Immature natural killer cell (primary cell): ENCODE measurements around the gene LAMB1. TPM values are rescaled to one million over a fixed set of nuclear protein-coding genes. Genes with fewer than 3 reads are reported as not detected.

Experiments used
- DNase-seq, 3 donors: peaks; one replicate each; pipeline ENCODE4 v3.0.0; 2022; ENCODE audit warnings: mixed read lengths in 1 of 3
- H3K27ac Mint-ChIP-seq, 6 donors: one replicate each; pipeline ENCODE4 v1.8.0; 2020; ENCODE audit warnings: mixed read lengths in 6 of 6, mild to moderate bottlenecking in 5 of 6, inconsistent platforms in 4 of 6, moderate library complexity in 3 of 6
- H3K27me3 Mint-ChIP-seq, 3 donors: one replicate each; pipeline ENCODE4 v1.8.0; 2020 to 2021; ENCODE audit warnings: low read depth in 3 of 3, mild to moderate bottlenecking in 3 of 3, mixed read lengths in 3 of 3, moderate library complexity in 3 of 3, inconsistent platforms in 1 of 3
- H3K36me3 Mint-ChIP-seq, 3 donors: one replicate each; pipeline ENCODE4 v1.8.0; 2020; ENCODE audit warnings: mixed read lengths in 3 of 3, inconsistent platforms in 2 of 3, mild to moderate bottlenecking in 2 of 3
- H3K4me1 Mint-ChIP-seq, 2 donors: one replicate each; pipeline ENCODE4 v1.8.0; 2020; ENCODE audit warnings: inconsistent platforms in 2 of 2, mild to moderate bottlenecking in 2 of 2, mixed read lengths in 2 of 2, moderate library complexity in 1 of 2
- H3K4me3 Mint-ChIP-seq, 5 donors: one replicate each; pipeline ENCODE4 v1.8.0; 2020; ENCODE audit warnings: mild to moderate bottlenecking in 5 of 5, mixed read lengths in 5 of 5, inconsistent platforms in 3 of 5, moderate library complexity in 3 of 5
- H3K9me3 Mint-ChIP-seq, 6 donors: one replicate each; pipeline ENCODE4 v1.8.0; 2020; ENCODE audit warnings: mild to moderate bottlenecking in 6 of 6, mixed read lengths in 6 of 6, inconsistent platforms in 4 of 6, moderate library complexity in 3 of 6
- polyA plus RNA-seq, 3 donors: library from polyadenylated mRNA; unstranded; fragments of 300-500 nt; fragmentation: Illumina TruSeq; gene quantifications; one replicate each; pipeline ENCODE4 v1.2.3, GENCODE V29; 2021

The LAMB1 gene
- polyA plus RNA-seq, 3 donors from 2014 or later: 0.77 TPM; not detected in 2

- H3K9me3 Mint-ChIP-seq: no peaks in the 10 kb centered on the region
- peaks cover 0 to 8% of the 10 kb centered on the region in 2 donors for H3K4me1 Mint-ChIP-seq
- DNase-seq: no peak
- H3K27me3 Mint-ChIP-seq: peaks cover 0 to 6% (median 4%) of the 10 kb centered on the region in 3 donors
- H3K27ac Mint-ChIP-seq: no peak overlapping the region
- no peak overlapping the region for H3K4me3 Mint-ChIP-seq
- no peaks in the 10 kb centered on the region for H3K36me3 Mint-ChIP-seq
Measured at GRCh38 chr7:108014215-108014614, 11.3 kb upstream of the LAMB1 start.

DNA sequence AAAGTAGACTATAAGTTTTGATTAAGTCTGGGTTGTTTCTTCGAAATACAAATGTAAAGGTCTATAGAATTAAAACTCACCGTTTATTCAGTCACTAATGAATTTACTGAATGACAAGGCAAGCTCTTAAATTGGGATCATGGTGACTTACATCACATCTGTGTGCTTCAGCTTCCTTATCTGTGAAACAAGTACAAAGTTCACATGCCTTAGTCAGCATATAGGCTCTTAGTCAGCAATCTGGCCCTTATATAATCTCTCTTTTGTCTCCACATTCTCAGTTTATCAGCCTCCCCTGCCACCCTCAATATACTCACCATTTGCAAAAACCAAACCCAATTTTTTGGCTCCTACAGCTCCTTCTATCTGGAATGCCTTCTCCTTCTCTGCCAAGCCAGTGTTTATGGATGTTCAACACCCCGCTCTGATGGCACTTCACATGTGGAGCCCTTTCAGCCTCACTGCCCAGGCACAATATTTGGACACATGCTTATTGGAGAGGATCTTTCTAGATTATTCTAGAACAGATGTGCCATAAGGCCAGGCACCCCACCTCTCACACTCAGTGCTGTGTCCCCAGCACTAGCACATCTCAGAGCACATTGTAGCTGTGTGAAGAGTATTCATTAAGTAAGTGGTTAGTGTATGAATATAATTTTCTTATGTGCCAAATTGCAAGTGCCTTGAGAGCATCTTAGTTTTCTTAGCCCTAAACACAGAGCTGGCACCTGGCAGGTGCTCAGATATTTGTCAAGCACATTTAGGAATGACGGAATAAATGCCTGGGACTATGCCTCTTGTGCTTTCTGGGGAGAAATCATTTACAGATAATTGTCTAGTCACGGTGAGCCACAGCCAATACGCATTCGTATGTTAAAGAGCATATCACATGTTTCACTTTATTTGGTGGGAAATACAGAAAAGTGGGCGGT is 9.8 kb upstream of the LAMB1 start:
- no peak for DNase-seq
- H3K4me3 Mint-ChIP-seq: no peak overlapping the region

GRCh38 chr7:108010377-108010776 is 7.4 kb upstream of the LAMB1 start:
- H3K27ac Mint-ChIP-seq: no peak overlapping the region
- no peak overlapping the region for H3K4me3 Mint-ChIP-seq
- peaks cover 1 to 6% (median 3%) of the 10 kb centered on the region in 3 donors for H3K27me3 Mint-ChIP-seq
- peaks cover 0 to 8% of the 10 kb centered on the region in 2 donors for H3K4me1 Mint-ChIP-seq
- no peak for DNase-seq
- H3K9me3 Mint-ChIP-seq: peaks cover 0 to 2% (median 0%) of the 10 kb centered on the region in 6 donors
- no peaks in the 10 kb centered on the region for H3K36me3 Mint-ChIP-seq

More for the DNA sequence above, 9.8 kb upstream of the LAMB1 start:
- H3K9me3 Mint-ChIP-seq: no peaks in the 10 kb centered on the region
- no peak overlapping the region for H3K27ac Mint-ChIP-seq
- H3K4me1 Mint-ChIP-seq: peaks cover 0 to 8% of the 10 kb centered on the region in 2 donors
- H3K36me3 Mint-ChIP-seq: no peaks in the 10 kb centered on the region
- H3K27me3 Mint-ChIP-seq: peaks cover 0 to 6% (median 4%) of the 10 kb centered on the region in 3 donors

DNA sequence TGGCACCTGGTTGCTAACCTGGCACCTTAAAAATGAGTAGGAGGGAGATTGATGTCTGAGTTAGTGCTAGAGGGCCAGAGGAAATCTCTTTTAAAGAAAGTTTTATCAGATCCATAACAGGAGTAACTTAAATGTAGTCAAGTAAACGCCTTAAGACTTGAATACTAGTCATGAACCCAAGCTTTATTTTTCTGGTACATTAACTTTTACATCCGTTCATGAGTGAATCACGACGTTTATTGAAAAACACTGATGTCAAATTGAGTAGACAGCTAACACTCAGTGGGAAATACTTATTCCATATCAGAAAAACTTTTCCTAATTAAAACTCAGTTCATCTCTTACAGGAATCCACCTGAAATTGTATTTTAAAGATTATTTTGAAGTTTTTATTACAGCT is 6.9 kb upstream of the LAMB1 start:
- DNase-seq: no peak
- Mint-ChIP-seq H3K27me3 (peaks cover 5 to 10% (median 7%) of the 10 kb centered on the region in 3 donors), H3K4me1 (peaks cover 0 to 8% of the 10 kb centered on the region in 2 donors), H3K9me3 (peaks cover 0 to 2% (median 0%) of the 10 kb centered on the region in 6 donors), H3K4me3 (no peak overlapping the region), H3K36me3 (no peaks in the 10 kb centered on the region), H3K27ac (no peak overlapping the region)

DNA sequence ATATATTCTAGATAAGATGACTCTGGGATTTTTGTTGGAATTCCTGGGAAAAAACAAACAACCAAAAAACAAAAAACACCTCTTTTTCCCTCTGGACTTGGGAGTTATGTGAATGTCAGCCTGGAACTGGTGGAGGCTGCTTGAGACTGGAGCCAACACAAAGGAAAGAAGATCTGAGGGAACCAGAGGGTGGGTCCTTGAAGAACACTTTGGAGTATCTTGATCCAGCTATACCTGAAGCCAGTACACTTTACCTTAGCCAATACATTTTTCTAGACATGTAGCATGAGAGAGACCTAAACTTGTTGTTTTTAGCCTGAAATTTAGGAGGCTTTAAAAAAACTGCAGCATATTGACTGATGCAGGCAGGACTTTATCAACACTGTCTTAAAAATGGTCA is 5.9 kb upstream of the LAMB1 start:
- no peaks in the 10 kb centered on the region for H3K36me3 Mint-ChIP-seq
- peaks cover 6 to 11% (median 11%) of the 10 kb centered on the region in 3 donors for H3K27me3 Mint-ChIP-seq
- peaks cover 0 to 4% (median 0%) of the 10 kb centered on the region in 6 donors for H3K9me3 Mint-ChIP-seq

DNA sequence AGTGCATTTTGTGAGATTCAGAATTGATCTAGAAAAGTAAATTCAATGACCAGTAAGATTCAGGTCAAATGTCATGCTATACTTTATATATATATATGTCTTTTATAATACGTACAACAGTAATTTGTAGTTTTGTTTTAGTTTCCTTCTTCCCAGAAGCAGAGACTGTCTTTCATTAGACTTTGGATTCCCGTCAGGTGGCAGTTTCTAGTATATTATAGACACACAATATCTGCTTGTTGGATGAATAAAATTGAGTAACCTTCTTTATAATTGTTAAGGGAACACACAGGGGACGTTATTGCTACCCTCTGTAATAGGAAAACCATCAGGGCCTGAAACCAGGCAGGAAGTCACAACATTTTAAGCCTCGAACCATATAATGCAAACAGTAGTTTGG is 5.3 kb upstream of the LAMB1 start:
- no peak overlapping the region for H3K4me3 Mint-ChIP-seq
- peaks cover 0 to 3% of the 10 kb centered on the region in 2 donors for H3K4me1 Mint-ChIP-seq
- no peak overlapping the region for H3K27ac Mint-ChIP-seq
- H3K27me3 Mint-ChIP-seq: peaks cover 6 to 12% (median 11%) of the 10 kb centered on the region in 3 donors
- no peaks in the 10 kb centered on the region for H3K36me3 Mint-ChIP-seq
- no peak for DNase-seq
- peaks cover 0 to 4% (median 0%) of the 10 kb centered on the region in 6 donors for H3K9me3 Mint-ChIP-seq

More for the DNA sequence above, 5.9 kb upstream of the LAMB1 start:
- DNase-seq: no peak
- Mint-ChIP-seq H3K4me1 (peaks cover 3% of the 10 kb centered on the region in 2 donors), H3K4me3 (no peak overlapping the region), H3K27ac (no peak overlapping the region)

DNA sequence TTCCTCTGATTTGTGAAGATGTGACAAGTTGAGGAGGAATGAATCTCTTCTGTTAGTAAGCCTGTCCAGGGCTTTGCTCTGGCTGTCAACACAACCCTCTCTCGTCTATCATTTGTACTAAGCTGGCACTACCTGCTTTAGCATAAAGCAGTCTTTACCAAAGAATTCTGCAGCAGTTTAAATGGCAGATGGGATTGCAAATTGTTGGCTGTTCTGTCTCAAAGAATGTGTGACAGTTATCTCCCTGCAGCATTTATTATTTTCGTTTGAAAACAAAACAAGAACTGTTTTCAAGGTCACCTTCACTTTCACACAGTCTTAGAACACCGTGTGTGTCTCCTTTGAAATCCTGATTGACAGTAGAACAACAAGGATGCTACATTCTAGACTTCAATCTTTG is 4.8 kb upstream of the LAMB1 start:
- Mint-ChIP-seq H3K4me3 (no peak overlapping the region), H3K36me3 (no peaks in the 10 kb centered on the region), H3K4me1 (peaks cover 0 to 3% of the 10 kb centered on the region in 2 donors), H3K27ac (no peak overlapping the region), H3K9me3 (peaks cover 0 to 4% (median 0%) of the 10 kb centered on the region in 6 donors), H3K27me3 (peaks cover 6 to 12% (median 11%) of the 10 kb centered on the region in 3 donors)
- DNase-seq: no peak

- no peak overlapping the region for H3K4me3 Mint-ChIP-seq
- H3K4me1 Mint-ChIP-seq: peaks cover 0 to 3% of the 10 kb centered on the region in 2 donors
- no peak overlapping the region for H3K27ac Mint-ChIP-seq
- H3K9me3 Mint-ChIP-seq: peaks cover 0 to 4% (median 0%) of the 10 kb centered on the region in 6 donors
- DNase-seq: no peak
- peaks cover 6 to 12% (median 11%) of the 10 kb centered on the region in 3 donors for H3K27me3 Mint-ChIP-seq
- H3K36me3 Mint-ChIP-seq: no peaks in the 10 kb centered on the region
Measured at GRCh38 chr7:108007261-108007660, 4.3 kb upstream of the LAMB1 start.

GRCh38 chr7:108004220-108005142 is 1.5 kb upstream of the LAMB1 start:
- H3K4me1 Mint-ChIP-seq: peaks cover 0 to 9% of the 10 kb centered on the region in 2 donors
- peaks cover 0 to 4% (median 1%) of the 10 kb centered on the region in 6 donors for H3K9me3 Mint-ChIP-seq
- peaks cover 8 to 17% (median 8%) of the 10 kb centered on the region in 3 donors for H3K27me3 Mint-ChIP-seq
- DNase-seq: no peak
- no peak overlapping the region for H3K27ac Mint-ChIP-seq
- H3K4me3 Mint-ChIP-seq: peak overlapping the region in 3 of 5 donors; percentile 42 to 63 (median 56)
- no peaks in the 10 kb centered on the region for H3K36me3 Mint-ChIP-seq

DNA sequence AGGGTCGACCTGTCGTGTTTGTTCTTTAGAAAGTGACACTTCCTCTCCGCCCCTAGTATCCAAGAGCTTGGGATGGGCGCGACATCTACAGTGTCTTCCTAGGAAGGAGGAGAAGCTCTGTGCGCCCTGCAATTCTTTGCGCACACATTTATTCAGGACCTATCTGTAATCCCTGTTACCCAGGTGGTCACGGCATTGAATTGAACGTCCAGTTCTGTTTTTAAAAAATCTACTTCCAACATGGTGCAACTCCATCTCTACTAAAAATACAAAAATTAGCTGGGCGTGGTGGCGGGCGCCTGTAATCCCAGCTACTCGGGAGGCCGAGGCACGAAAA is 606 bp upstream of the LAMB1 start:
- H3K9me3 Mint-ChIP-seq: peaks cover 0 to 4% (median 1%) of the 10 kb centered on the region in 6 donors
- no peaks in the 10 kb centered on the region for H3K36me3 Mint-ChIP-seq
- H3K4me3 Mint-ChIP-seq: peak overlapping the region in 2 of 5 donors; percentile 4 to 42
- peaks cover 8 to 20% (median 14%) of the 10 kb centered on the region in 3 donors for H3K27me3 Mint-ChIP-seq
- DNase-seq: no peak
- H3K4me1 Mint-ChIP-seq: peaks cover 0 to 9% of the 10 kb centered on the region in 2 donors
- no peak overlapping the region for H3K27ac Mint-ChIP-seq

DNA sequence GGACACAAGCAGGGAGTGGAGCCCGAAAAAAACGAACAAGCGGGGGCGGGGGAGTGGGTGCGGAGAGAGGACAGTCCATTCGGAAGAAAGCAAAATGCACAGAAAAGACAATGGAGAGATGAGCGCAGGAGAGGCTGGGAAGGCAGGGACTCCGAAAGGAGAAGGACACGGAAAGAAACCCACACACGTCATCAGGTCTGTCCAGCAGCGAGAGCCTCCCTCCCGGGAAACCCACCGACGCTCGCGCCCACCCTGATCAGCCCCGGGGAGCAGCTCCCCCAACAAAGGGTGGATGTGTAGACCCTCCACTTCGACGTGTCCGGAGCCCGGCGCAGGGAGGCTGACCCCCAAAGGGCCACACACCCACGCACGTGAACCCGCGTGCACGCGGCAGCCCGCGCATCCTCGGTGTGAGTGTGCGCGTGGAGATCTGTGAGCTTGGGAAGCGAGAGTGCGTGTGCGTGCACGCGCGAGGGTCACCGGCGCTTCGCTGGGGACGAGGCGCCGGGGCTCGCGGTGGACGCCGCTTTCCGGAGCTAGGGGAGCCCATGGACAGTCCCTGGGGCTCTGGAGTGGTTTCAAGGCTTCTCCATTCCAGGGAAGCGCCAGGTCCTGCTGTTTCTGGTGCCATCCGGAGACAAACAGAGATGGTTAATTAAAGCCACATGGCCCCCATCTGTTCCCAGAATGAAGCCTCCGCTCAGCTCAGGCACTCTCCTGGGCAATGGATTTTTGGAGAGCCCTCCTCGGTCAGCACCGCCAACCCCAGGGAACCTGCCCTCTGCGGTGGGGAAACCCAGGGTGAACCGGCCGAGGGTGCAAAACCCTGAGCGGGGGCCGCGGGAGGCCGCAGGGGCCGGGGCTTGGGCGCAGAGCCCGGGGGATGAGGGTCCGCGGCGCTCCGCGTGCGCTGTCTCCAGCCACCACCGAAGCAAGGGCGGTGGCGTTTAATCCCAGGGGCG is 916 bp downstream of the LAMB1 start:
- Mint-ChIP-seq H3K4me1 (peaks cover 0 to 9% of the 10 kb centered on the region in 2 donors), H3K9me3 (peaks cover 0 to 4% (median 1%) of the 10 kb centered on the region in 6 donors), H3K27ac (no peak overlapping the region), H3K27me3 (peaks cover 8 to 21% (median 12%) of the 10 kb centered on the region in 3 donors), H3K36me3 (no peaks in the 10 kb centered on the region), H3K4me3 (peak overlapping the region in 2 of 5 donors; percentile 29 to 52)
- DNase-seq: no peak

DNA sequence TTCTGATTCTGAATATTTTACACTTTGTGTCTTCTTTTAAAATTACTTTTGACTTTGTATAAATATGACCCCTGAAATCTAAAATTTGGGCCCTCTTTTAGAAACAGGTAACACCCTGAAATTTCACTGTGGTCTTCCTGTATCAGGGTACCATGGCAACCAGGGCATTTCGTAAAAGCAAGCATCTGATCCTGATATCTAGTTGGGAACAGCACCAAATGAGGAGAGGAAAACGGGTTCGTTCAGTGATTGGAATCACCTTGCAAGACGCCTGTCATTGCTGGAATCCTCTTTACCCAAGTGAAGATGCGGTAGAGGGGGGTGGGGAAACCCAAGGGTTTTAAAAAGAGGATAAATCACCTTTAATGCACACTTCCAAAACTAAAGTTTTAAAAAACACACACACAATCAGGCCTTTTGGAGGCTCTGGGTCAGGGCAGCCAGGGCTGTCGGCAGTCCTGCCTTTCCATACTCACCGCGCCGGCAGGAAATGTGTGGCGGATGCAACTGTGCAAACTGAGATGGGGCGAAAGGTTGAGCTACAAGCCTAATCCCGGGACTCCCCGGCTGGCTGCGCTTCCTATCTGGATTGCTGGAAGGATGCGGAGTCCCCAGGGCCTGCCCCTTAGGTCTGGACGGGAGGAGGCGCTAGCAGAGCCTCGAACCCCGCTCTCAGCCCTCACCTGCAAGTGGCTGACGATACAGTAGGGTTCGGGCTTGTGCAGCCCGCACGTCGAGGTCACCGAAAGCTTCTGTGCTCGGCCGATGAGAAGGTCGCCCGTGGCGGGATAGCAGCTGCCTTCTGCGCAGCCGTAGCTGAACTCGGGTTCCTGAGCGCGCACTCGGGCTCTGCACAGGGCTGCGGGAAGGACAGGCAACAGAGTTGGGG is 1.8 kb downstream of the LAMB1 start:
- Mint-ChIP-seq H3K27ac (no peak overlapping the region), H3K27me3 (peaks cover 7 to 18% (median 13%) of the 10 kb centered on the region in 3 donors), H3K36me3 (no peaks in the 10 kb centered on the region), H3K4me3 (peak overlapping the region in 2 of 5 donors; percentile 44 to 52), H3K9me3 (peaks cover 0 to 4% (median 1%) of the 10 kb centered on the region in 6 donors), H3K4me1 (peaks cover 0 to 9% of the 10 kb centered on the region in 2 donors)
- DNase-seq: no peak
